HCT116 (cell line): ENCODE measurements around the gene NPEPL1. TPM values are rescaled to one million over a fixed set of nuclear protein-coding genes. Genes with fewer than 3 reads are reported as not detected.

Experiments
- ATAC-seq: fragments of 200-7000 bp; cut with Tn5 transposase; 2 replicates; pipeline ENCODE4 v1.9.1; 2020; ENCODE audit warnings: mild to moderate bottlenecking, moderate library complexity
- BruUV-seq: library from RNA; stranded (reverse); fragments of 400-500 nt; replicated peaks from 2 replicates; lab custom pipeline; 2021; lab: Mats Ljungman, UMichigan
- CTCF ChIA-PET: fragments of 300-600 bp; sonication (Branson Sonifier 250); formaldehyde crosslinking; loops from one replicate; lab custom pipeline; 2021; ENCODE audit warnings: antibody characterized with exemption; lab: Charles Lee
- POLR2A ChIA-PET: fragments of 300-600, 350-600 bp; sonication (Branson Sonifier 250); formaldehyde crosslinking; loops from one replicate; lab custom pipeline; 2021; ENCODE audit warnings: antibody characterized with exemption; lab: Charles Lee
- RAD21 ChIA-PET, 2 experiments: fragments of 300-600 bp; sonication (Branson Sonifier 250); formaldehyde crosslinking; loops; one replicate each; lab custom pipeline; 2023; ENCODE audit warnings: low total read pairs in 2 of 2; ENCODE audit not compliant: uncharacterized antibody in 2 of 2, unreplicated experiment in 2 of 2, low non-redundant PET in 1 of 2; lab: Charles Lee
- DNase-seq: peaks from one replicate; pipeline ENCODE4 v3.0.0-alpha.2; 2010; ENCODE audit warnings: low read depth, low spot score
- H2AFZ ChIP-seq: fragments of 200-600 bp; shearing (Covaris generic), sonication (generic); 2 replicates; pipeline ENCODE4 v1.6.1; 2017; ENCODE audit warnings: low read depth, mixed run types, mixed read lengths, antibody characterized with exemption, low read length; ENCODE audit not compliant: poor library complexity, severe bottlenecking
- H3K27ac ChIP-seq: 2 replicates; pipeline ENCODE4 v1.5.1; 2012; ENCODE audit warnings: low read depth, low read length
- H3K27me3 ChIP-seq: fragments of 200-600 bp; sonication (generic); 2 replicates; pipeline ENCODE4 v1.6.1; 2016; ENCODE audit warnings: mixed run types, low read length, mixed read lengths; ENCODE audit not compliant: insufficient read depth
- H3K36me3 ChIP-seq, 2 experiments: fragments of 200-500 bp in 1 of 2; fragments of 200-600 bp in 1 of 2; sonication (Bioruptor generic) in 1 of 2; sonication (generic) in 1 of 2; 2 replicates each; pipeline versions ENCODE4 v1.5.1 to v1.6.1; 2014 to 2016; ENCODE audit warnings: low read length in 2 of 2, inconsistent platforms in 1 of 2, mixed read lengths in 1 of 2, mixed run types in 1 of 2; ENCODE audit not compliant: insufficient read depth in 2 of 2, control insufficient read depth in 1 of 2
- H3K4me1 ChIP-seq, 2 experiments: fragments of 200-600 bp in 1 of 2; sonication (generic) in 1 of 2; 2 replicates each; pipeline versions ENCODE4 v1.5.1 to v1.6.1; 2012 to 2017; ENCODE audit warnings: low read length in 2 of 2, inconsistent platforms in 1 of 2, mild to moderate bottlenecking in 1 of 2, mixed read lengths in 1 of 2, mixed run types in 1 of 2, moderate library complexity in 1 of 2; ENCODE audit not compliant: insufficient read depth in 2 of 2, control insufficient read depth in 1 of 2
- H3K4me2 ChIP-seq: fragments of 200-600 bp; sonication (generic); 2 replicates; pipeline ENCODE4 v1.6.1; 2017; ENCODE audit warnings: mixed run types, low read length, mixed read lengths
- H3K4me3 ChIP-seq, 2 experiments: fragments of 200-600 bp in 1 of 2; sonication (generic) in 1 of 2; replicated peaks in 1 of 2; 2 replicates each; pipeline ENCODE4 v1.5.1; 2011 to 2016; ENCODE audit warnings: low read length in 2 of 2, control low read depth in 1 of 2, low read depth in 1 of 2, mild to moderate bottlenecking in 1 of 2, mixed read lengths in 1 of 2, mixed run types in 1 of 2
- H3K79me2 ChIP-seq: fragments of 200-600 bp; sonication (generic); 2 replicates; pipeline ENCODE4 v1.6.1; 2017; ENCODE audit warnings: mild to moderate bottlenecking, mixed run types, low read length, moderate library complexity, mixed read lengths; ENCODE audit not compliant: insufficient read depth
- H3K9ac ChIP-seq: fragments of 200-600 bp; sonication (generic); 2 replicates; pipeline ENCODE4 v1.6.1; 2016; ENCODE audit warnings: low read length, mixed read lengths
- H3K9me2 ChIP-seq: fragments of 200-600 bp; sonication (generic), shearing (Covaris generic); 2 replicates; pipeline ENCODE4 v1.6.1; 2017; ENCODE audit warnings: mixed run types, mild to moderate bottlenecking, moderate library complexity; ENCODE audit not compliant: insufficient read depth
- H3K9me3 ChIP-seq, 2 experiments: fragments of 200-500 bp in 1 of 2; fragments of 200-600 bp in 1 of 2; sonication (Bioruptor generic) in 1 of 2; sonication (generic) in 1 of 2; 2 replicates each; pipeline ENCODE4 v1.6.1; 2014 to 2017; ENCODE audit warnings: low read length in 2 of 2, mixed read lengths in 2 of 2, inconsistent platforms in 1 of 2, low read depth in 1 of 2, mild to moderate bottlenecking in 1 of 2, mixed run types in 1 of 2, moderate library complexity in 1 of 2; ENCODE audit not compliant: control insufficient read depth in 1 of 2, insufficient read depth in 1 of 2
- H4K20me1 ChIP-seq: fragments of 200-600 bp; sonication (generic), shearing (Covaris generic); 2 replicates; pipeline ENCODE4 v1.6.1; 2017; ENCODE audit warnings: mixed run types, mild to moderate bottlenecking, moderate library complexity; ENCODE audit not compliant: insufficient read depth
- CEBPB ChIP-seq: IDR thresholded peaks from 2 replicates; pipeline ENCODE4 v1.6.1; 2012; ENCODE audit warnings: low read depth
- EGR1 ChIP-seq: IDR thresholded peaks from 2 replicates; pipeline ENCODE4 v1.6.1; 2012; ENCODE audit warnings: low read depth
- EZH2phosphoT487 ChIP-seq: fragments of 200-600 bp; IDR thresholded peaks from 2 replicates; pipeline ENCODE4 v1.6.1; 2018; ENCODE audit warnings: antibody characterized with exemption, borderline replicate concordance
- FOSL1 ChIP-seq: IDR thresholded peaks from 2 replicates; pipeline ENCODE4 v1.6.1; 2012; ENCODE audit warnings: low read depth
- JUND ChIP-seq: IDR thresholded peaks from 2 replicates; pipeline ENCODE4 v1.6.1; 2012
- POLR2A ChIP-seq: IDR thresholded peaks from 2 replicates; pipeline ENCODE4 v1.7.0; 2011; ENCODE audit warnings: borderline replicate concordance; ENCODE audit not compliant: insufficient read depth, insufficient read length; ENCODE audit errors: extremely low read depth
- POLR2AphosphoS5 ChIP-seq: IDR thresholded peaks from 2 replicates; pipeline ENCODE4 v1.6.1; 2011; ENCODE audit warnings: mild to moderate bottlenecking, low read depth, low read length, moderate library complexity
- RAD21 ChIP-seq: IDR thresholded peaks from 2 replicates; pipeline ENCODE4 v1.6.1; 2012; ENCODE audit warnings: low read depth, mild to moderate bottlenecking
- SIN3A ChIP-seq: IDR thresholded peaks from 2 replicates; pipeline ENCODE4 v1.6.1; 2012; ENCODE audit warnings: low read depth
- SRF ChIP-seq: IDR thresholded peaks from 2 replicates; pipeline ENCODE4 v1.6.1; 2012; ENCODE audit warnings: low read depth
- YY1 ChIP-seq: IDR thresholded peaks from 2 replicates; pipeline ENCODE4 v1.6.1; 2011; ENCODE audit warnings: low read length, low read depth, moderate library complexity, mild to moderate bottlenecking; ENCODE audit not compliant: insufficient replicate concordance; ENCODE audit errors: extremely low read depth
- ZFX ChIP-seq: fragments of 450-650 bp; IDR thresholded peaks from 2 replicates; pipeline ENCODE4 v1.6.1; 2017
- intact Hi-C: fragments of 100-400 bp; cut with micrococcal nuclease; formaldehyde crosslinking; loops from 2 replicates; pipeline ENCODE4 v1.10.0; 2022
- total RNA-seq: library from RNA; stranded (reverse); gene quantifications from one replicate; pipeline ENCODE4 v1.2.1, GENCODE V29; 2021; ENCODE audit not compliant: unreplicated experiment
- TF ChIP-seq, protein P1 (sequence below): IDR thresholded peaks from 2 replicates; pipeline ENCODE4 v1.6.1; 2012; ENCODE audit warnings: low read depth
- TF ChIP-seq, protein P2 (sequence below): IDR thresholded peaks from 2 replicates; pipeline ENCODE4 v1.6.1; 2012
- TF ChIP-seq, protein P3 (sequence below), 3 experiments: fragments of 200-600 bp in 1 of 3; sonication (generic) in 1 of 3; IDR thresholded peaks in 2 of 3; conservative IDR thresholded peaks in 1 of 3; 2 replicates each; pipeline ENCODE4 v1.5.1; 2012 to 2017; ENCODE audit warnings: low read depth in 2 of 3, low read length in 2 of 3, antibody characterized with exemption in 1 of 3, borderline replicate concordance in 1 of 3, control low read depth in 1 of 3, mild to moderate bottlenecking in 1 of 3, mixed read lengths in 1 of 3, mixed run types in 1 of 3, moderate library complexity in 1 of 3; ENCODE audit not compliant: insufficient read depth in 1 of 3

NPEPL1 gene
- total RNA-seq, 1 experiment from 2014 or later, result 16.6 TPM

DNA sequence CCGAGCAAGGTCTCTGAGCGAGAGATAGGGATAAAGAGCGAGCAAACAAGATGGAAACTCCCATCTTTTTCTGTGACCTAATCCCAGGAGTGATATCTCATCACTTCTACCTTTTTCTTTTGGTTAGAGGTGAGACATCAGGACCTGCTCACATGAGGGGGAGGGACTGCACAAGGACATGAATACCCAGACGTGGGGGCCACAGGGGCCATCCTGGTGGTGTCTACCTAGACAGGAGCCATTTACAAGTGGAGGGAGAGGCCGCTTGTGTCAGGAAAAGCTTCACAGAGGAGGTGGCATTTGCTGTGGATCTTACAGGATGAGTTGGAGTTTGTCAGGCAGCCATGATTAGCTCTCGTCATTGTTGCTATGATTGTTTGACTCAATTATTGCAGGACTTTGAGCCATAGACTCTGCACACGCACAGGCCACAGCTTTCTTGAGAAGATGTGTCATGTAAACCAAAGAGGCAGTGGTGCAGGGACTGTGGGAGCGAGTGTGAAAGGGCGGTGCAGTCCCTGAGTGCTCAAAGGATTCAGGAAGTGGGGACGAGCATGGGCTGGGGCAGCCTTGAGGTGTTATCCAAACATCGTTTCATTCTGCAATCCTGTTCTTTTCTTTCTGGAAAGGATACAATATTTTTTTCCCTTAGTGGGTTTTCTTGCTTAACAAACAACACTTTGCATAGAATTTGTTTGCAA, 7.7 kb downstream of the NPEPL1 start:
- H3K4me1 ChIP-seq, result no peaks in the 10 kb centered on the region
- H3K9me2 ChIP-seq, result no peaks in the 10 kb centered on the region
- DNase-seq (no peak), ATAC-seq (no peak)
- intact Hi-C loops, result no loop called here
- no peaks in the 10 kb centered on the region for H4K20me1 ChIP-seq
- ChIA-PET POLR2A (no interaction called here), CTCF (no interaction called here), RAD21 (no interaction called here)
- BruUV-seq, result no TSS peak
- H3K9me3 ChIP-seq, result no peaks in the 10 kb centered on the region
- no peaks in the 10 kb centered on the region for H3K79me2 ChIP-seq
- no peak overlapping the region for H2AFZ ChIP-seq
- no peak overlapping the region for H3K27ac ChIP-seq
- no peak overlapping the region for H3K4me2 ChIP-seq
- no peak overlapping the region for H3K4me3 ChIP-seq
- H3K36me3 ChIP-seq, result peaks cover 0 to 2% of the 10 kb centered on the region in 2 experiments; a peak in 1 of 4 replicates
- no peaks in the 10 kb centered on the region for H3K27me3 ChIP-seq
- TF ChIP-seq CEBPB (no peak), YY1 (no peak), RAD21 (no peak), EGR1 (no peak), JUND (no peak), POLR2A (no peak), POLR2AphosphoS5 (no peak), SIN3A (no peak), FOSL1 (no peak), EZH2phosphoT487 (no peak), ZFX (no peak), SRF (no peak)
- TF ChIP-seq, protein P1, sequence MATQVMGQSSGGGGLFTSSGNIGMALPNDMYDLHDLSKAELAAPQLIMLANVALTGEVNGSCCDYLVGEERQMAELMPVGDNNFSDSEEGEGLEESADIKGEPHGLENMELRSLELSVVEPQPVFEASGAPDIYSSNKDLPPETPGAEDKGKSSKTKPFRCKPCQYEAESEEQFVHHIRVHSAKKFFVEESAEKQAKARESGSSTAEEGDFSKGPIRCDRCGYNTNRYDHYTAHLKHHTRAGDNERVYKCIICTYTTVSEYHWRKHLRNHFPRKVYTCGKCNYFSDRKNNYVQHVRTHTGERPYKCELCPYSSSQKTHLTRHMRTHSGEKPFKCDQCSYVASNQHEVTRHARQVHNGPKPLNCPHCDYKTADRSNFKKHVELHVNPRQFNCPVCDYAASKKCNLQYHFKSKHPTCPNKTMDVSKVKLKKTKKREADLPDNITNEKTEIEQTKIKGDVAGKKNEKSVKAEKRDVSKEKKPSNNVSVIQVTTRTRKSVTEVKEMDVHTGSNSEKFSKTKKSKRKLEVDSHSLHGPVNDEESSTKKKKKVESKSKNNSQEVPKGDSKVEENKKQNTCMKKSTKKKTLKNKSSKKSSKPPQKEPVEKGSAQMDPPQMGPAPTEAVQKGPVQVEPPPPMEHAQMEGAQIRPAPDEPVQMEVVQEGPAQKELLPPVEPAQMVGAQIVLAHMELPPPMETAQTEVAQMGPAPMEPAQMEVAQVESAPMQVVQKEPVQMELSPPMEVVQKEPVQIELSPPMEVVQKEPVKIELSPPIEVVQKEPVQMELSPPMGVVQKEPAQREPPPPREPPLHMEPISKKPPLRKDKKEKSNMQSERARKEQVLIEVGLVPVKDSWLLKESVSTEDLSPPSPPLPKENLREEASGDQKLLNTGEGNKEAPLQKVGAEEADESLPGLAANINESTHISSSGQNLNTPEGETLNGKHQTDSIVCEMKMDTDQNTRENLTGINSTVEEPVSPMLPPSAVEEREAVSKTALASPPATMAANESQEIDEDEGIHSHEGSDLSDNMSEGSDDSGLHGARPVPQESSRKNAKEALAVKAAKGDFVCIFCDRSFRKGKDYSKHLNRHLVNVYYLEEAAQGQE, result no peak
- TF ChIP-seq, protein P2, sequence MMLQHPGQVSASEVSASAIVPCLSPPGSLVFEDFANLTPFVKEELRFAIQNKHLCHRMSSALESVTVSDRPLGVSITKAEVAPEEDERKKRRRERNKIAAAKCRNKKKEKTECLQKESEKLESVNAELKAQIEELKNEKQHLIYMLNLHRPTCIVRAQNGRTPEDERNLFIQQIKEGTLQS, result no peak
- TF ChIP-seq, protein P3, sequence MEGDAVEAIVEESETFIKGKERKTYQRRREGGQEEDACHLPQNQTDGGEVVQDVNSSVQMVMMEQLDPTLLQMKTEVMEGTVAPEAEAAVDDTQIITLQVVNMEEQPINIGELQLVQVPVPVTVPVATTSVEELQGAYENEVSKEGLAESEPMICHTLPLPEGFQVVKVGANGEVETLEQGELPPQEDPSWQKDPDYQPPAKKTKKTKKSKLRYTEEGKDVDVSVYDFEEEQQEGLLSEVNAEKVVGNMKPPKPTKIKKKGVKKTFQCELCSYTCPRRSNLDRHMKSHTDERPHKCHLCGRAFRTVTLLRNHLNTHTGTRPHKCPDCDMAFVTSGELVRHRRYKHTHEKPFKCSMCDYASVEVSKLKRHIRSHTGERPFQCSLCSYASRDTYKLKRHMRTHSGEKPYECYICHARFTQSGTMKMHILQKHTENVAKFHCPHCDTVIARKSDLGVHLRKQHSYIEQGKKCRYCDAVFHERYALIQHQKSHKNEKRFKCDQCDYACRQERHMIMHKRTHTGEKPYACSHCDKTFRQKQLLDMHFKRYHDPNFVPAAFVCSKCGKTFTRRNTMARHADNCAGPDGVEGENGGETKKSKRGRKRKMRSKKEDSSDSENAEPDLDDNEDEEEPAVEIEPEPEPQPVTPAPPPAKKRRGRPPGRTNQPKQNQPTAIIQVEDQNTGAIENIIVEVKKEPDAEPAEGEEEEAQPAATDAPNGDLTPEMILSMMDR (IDR thresholded peaks at IDR 0.05 in 2 of 3, conservative IDR thresholded peaks at IDR 0.05 in 1 of 3; ENCODE audit: borderline replicate concordance in 1 of 3, insufficient read depth in 1 of 3, low read depth in 2 of 3, low read length in 2 of 3), result no peak
- no peak overlapping the region for H3K9ac ChIP-seq
